Karpas-422 (cell line): Measurements from ENCODE around the gene SRI. TPM values are rescaled to one million over a fixed set of nuclear protein-coding genes. Genes with fewer than 3 reads are reported as not detected.
A peak's percentile ranks its signal among the peaks of the same experiment; 100 is the strongest.
"Not testable (repeated sequence)": the region's sequence is repeated elsewhere in the genome, so short reads cannot be mapped to it uniquely, and the experiment has no call there.

ENCODE experiments used
- DNase-seq: peaks from one replicate; pipeline ENCODE4 v3.0.0-alpha.2; 2015
- H2AFZ ChIP-seq: fragments of 200-600 bp; sonication (generic); 2 replicates; pipeline ENCODE4 v1.6.1; 2014; ENCODE audit warnings: antibody characterized with exemption, low read length, mixed read lengths
- H3K27ac ChIP-seq: fragments of 200-600 bp; sonication (generic); 2 replicates; pipeline ENCODE4 v1.5.1; 2014; ENCODE audit warnings: mild to moderate bottlenecking, low read length, moderate library complexity
- H3K27me3 ChIP-seq: fragments of 200-600 bp; sonication (generic); 2 replicates; pipeline ENCODE4 v1.6.1; 2014; ENCODE audit warnings: low read length, mixed read lengths
- H3K36me3 ChIP-seq: fragments of 200-600 bp; sonication (generic); 2 replicates; pipeline ENCODE4 v1.6.1; 2014; ENCODE audit warnings: low read length, mixed read lengths; ENCODE audit not compliant: insufficient read depth
- H3K4me1 ChIP-seq: fragments of 200-600 bp; sonication (generic); 2 replicates; pipeline ENCODE4 v1.6.1; 2014; ENCODE audit warnings: mild to moderate bottlenecking, low read length, mixed read lengths
- H3K4me2 ChIP-seq: fragments of 200-600 bp; sonication (generic); 2 replicates; pipeline ENCODE4 v1.6.1; 2014; ENCODE audit warnings: low read length, low read depth, mild to moderate bottlenecking; ENCODE audit not compliant: poor library complexity, severe bottlenecking
- H3K4me3 ChIP-seq: fragments of 200-600 bp; sonication (generic); 2 replicates; pipeline ENCODE4 v1.5.1; 2014; ENCODE audit warnings: mild to moderate bottlenecking, antibody characterized with exemption, low read length, mixed read lengths
- H3K79me2 ChIP-seq: fragments of 200-600 bp; sonication (generic); 2 replicates; pipeline ENCODE4 v1.6.1; 2014; ENCODE audit warnings: mild to moderate bottlenecking, low read length, mixed read lengths
- H3K9ac ChIP-seq: fragments of 200-600 bp; sonication (generic); 2 replicates; pipeline ENCODE4 v1.6.0; 2014; ENCODE audit warnings: low read length
- H3K9me2 ChIP-seq: fragments of 200-600 bp; sonication (generic), shearing (Covaris generic); replicated peaks from 2 replicates; pipeline ENCODE4 v1.6.0; 2014; ENCODE audit warnings: mild to moderate bottlenecking, low read length, moderate library complexity; ENCODE audit not compliant: insufficient read depth
- H3K9me3 ChIP-seq: fragments of 300-700, 200-600 bp; sonication (generic); 2 replicates; pipeline ENCODE4 v1.6.1; 2014; ENCODE audit warnings: low read length, mixed read lengths
- H4K20me1 ChIP-seq: fragments of 200-600 bp; sonication (generic); 2 replicates; pipeline ENCODE4 v1.6.1; 2014; ENCODE audit warnings: mild to moderate bottlenecking, antibody characterized with exemption, low read length, low read depth; ENCODE audit not compliant: insufficient read depth
- total RNA-seq: library from RNA; depleted of rRNA; stranded (reverse); fragments of >200 nt; shearing (Covaris generic); gene quantifications from 2 replicates; pipeline ENCODE4 v1.2.3, GENCODE V29; 2014; ENCODE audit warnings: low replicate concordance

SRI gene
- total RNA-seq, 1 experiment from 2014 or later, result 92.5 TPM

- no peak for DNase-seq
- Histone ChIP-seq H3K4me3 (no peak overlapping the region), H3K79me2 (no peaks in the 10 kb centered on the region), H3K4me2 (no peak overlapping the region), H3K27ac (no peak overlapping the region), H3K9me3 (no peaks in the 10 kb centered on the region), H3K9me2 (no peaks in the 10 kb centered on the region), H2AFZ (no peak overlapping the region), H3K4me1 (no peaks in the 10 kb centered on the region), H3K9ac (no peak overlapping the region), H3K36me3 (no peaks in the 10 kb centered on the region), H3K27me3 (no peaks in the 10 kb centered on the region), H4K20me1 (no peaks in the 10 kb centered on the region)
These were observed 40.0 kb upstream of the SRI start for GRCh38 chr7:88259656-88260380.

GRCh38 chr7:88258296-88258695 is 38.5 kb upstream of the SRI start:
- H3K9me2 ChIP-seq, H2AFZ ChIP-seq, H3K79me2 ChIP-seq, H3K4me3 ChIP-seq, H3K36me3 ChIP-seq, H3K9me3 ChIP-seq, H4K20me1 ChIP-seq, H3K9ac ChIP-seq, H3K4me2 ChIP-seq, DNase-seq, H3K27me3 ChIP-seq, H3K27ac ChIP-seq, H3K4me1 ChIP-seq: not testable (repeated sequence)

GRCh38 chr7:88256906-88257305 is 37.1 kb upstream of the SRI start:
- Histone ChIP-seq H3K36me3 (no peaks in the 10 kb centered on the region), H3K9ac (no peak overlapping the region), H3K9me2 (no peaks in the 10 kb centered on the region; the same call in 1 of the 2 replicates), H3K27me3 (no peaks in the 10 kb centered on the region), H3K27ac (no peak overlapping the region), H3K4me3 (no peak overlapping the region), H2AFZ (no peak overlapping the region), H3K9me3 (peaks cover 4% of the 10 kb centered on the region; the same call in 1 of the 2 replicates), H3K79me2 (no peaks in the 10 kb centered on the region), H3K4me2 (no peak overlapping the region), H3K4me1 (no peaks in the 10 kb centered on the region), H4K20me1 (no peaks in the 10 kb centered on the region)
- no peak for DNase-seq

- Histone ChIP-seq H4K20me1 (no peaks in the 10 kb centered on the region), H3K9me3 (peaks cover 4% of the 10 kb centered on the region; the same call in 1 of the 2 replicates), H3K4me3 (no peak overlapping the region), H3K27me3 (no peaks in the 10 kb centered on the region), H3K4me1 (no peaks in the 10 kb centered on the region), H3K36me3 (no peaks in the 10 kb centered on the region), H3K27ac (no peak overlapping the region), H2AFZ (no peak overlapping the region), H3K4me2 (no peak overlapping the region), H3K9ac (no peak overlapping the region), H3K9me2 (no peaks in the 10 kb centered on the region; the same call in 1 of the 2 replicates), H3K79me2 (no peaks in the 10 kb centered on the region)
- DNase-seq, result no peak
These were observed 35.0 kb upstream of the SRI start for GRCh38 chr7:88254721-88255424.

GRCh38 chr7:88253640-88254039 is 33.8 kb upstream of the SRI start:
- Histone ChIP-seq H3K9ac (no peak overlapping the region), H2AFZ (no peak overlapping the region), H3K4me2 (no peak overlapping the region), H3K4me1 (no peaks in the 10 kb centered on the region), H3K9me3 (peaks cover 4% of the 10 kb centered on the region; the same call in 1 of the 2 replicates), H3K27ac (no peak overlapping the region), H3K4me3 (no peak overlapping the region), H3K36me3 (no peaks in the 10 kb centered on the region), H3K27me3 (no peaks in the 10 kb centered on the region), H4K20me1 (no peaks in the 10 kb centered on the region), H3K79me2 (no peaks in the 10 kb centered on the region), H3K9me2 (no peaks in the 10 kb centered on the region; the same call in 1 of the 2 replicates)
- DNase-seq, result no peak

- no peaks in the 10 kb centered on the region for H3K9me2 ChIP-seq
- H3K4me2 ChIP-seq, result no peak overlapping the region
- no peaks in the 10 kb centered on the region for H4K20me1 ChIP-seq
- no peak overlapping the region for H3K27ac ChIP-seq
- H3K9ac ChIP-seq, result no peak overlapping the region
- H3K4me3 ChIP-seq, result no peak overlapping the region
- DNase-seq, result no peak
- no peaks in the 10 kb centered on the region for H3K9me3 ChIP-seq
- H3K27me3 ChIP-seq, result no peaks in the 10 kb centered on the region
- no peaks in the 10 kb centered on the region for H3K79me2 ChIP-seq
- no peak overlapping the region for H2AFZ ChIP-seq
- no peaks in the 10 kb centered on the region for H3K36me3 ChIP-seq
- H3K4me1 ChIP-seq, result no peaks in the 10 kb centered on the region
These were observed 24.4 kb upstream of the SRI start for GRCh38 chr7:88244258-88244657.

GRCh38 chr7:88243345-88243909 is 23.6 kb upstream of the SRI start:
- H3K9me3 ChIP-seq, result no peaks in the 10 kb centered on the region
- peak; percentile 68 for DNase-seq
- no peaks in the 10 kb centered on the region for H4K20me1 ChIP-seq
- H3K4me1 ChIP-seq, result no peaks in the 10 kb centered on the region
- no peaks in the 10 kb centered on the region for H3K9me2 ChIP-seq
- no peaks in the 10 kb centered on the region for H3K27me3 ChIP-seq
- H3K4me2 ChIP-seq, result no peak overlapping the region
- no peak overlapping the region for H3K4me3 ChIP-seq
- no peak overlapping the region for H2AFZ ChIP-seq
- no peak overlapping the region for H3K9ac ChIP-seq
- H3K27ac ChIP-seq, result no peak overlapping the region
- no peaks in the 10 kb centered on the region for H3K36me3 ChIP-seq
- H3K79me2 ChIP-seq, result no peaks in the 10 kb centered on the region

GRCh38 chr7:88239852-88240251 is 20.0 kb upstream of the SRI start:
- Histone ChIP-seq H3K9me2 (no peaks in the 10 kb centered on the region), H3K9ac (no peak overlapping the region)
- DNase-seq, result no peak

More at GRCh38 chr7:88239852-88240251, 20.0 kb upstream of the SRI start:
- Histone ChIP-seq H3K27me3 (no peaks in the 10 kb centered on the region), H3K9me3 (no peaks in the 10 kb centered on the region), H3K4me3 (no peak overlapping the region), H4K20me1 (no peaks in the 10 kb centered on the region), H3K4me2 (no peak overlapping the region), H2AFZ (no peak overlapping the region), H3K27ac (no peak overlapping the region), H3K79me2 (no peaks in the 10 kb centered on the region), H3K4me1 (no peaks in the 10 kb centered on the region), H3K36me3 (no peaks in the 10 kb centered on the region)
